Natural killer cell (primary cell): ENCODE results near the gene RAB3D. TPM values are rescaled to one million over a fixed set of nuclear protein-coding genes. Genes with fewer than 3 reads are reported as not detected.

Source experiments
- ATAC-seq, 3 donors: fragments of 150-1000 bp in 2 of 3; fragments of 200-7000 bp in 1 of 3; cut with Tn5 transposase; 1 replicate in 1 of 3; 2 replicates in 2 of 3; pipeline ENCODE4 v1.10.0; 2021; ENCODE audit warnings: mild to moderate bottlenecking in 2 of 3, moderate library complexity in 2 of 3
- DNase-seq, 2 donors: peaks; one replicate each; pipeline versions ENCODE4 v3.0.0 to v3.0.0-alpha.2; 2013 to 2021; ENCODE audit warnings: mixed read lengths in 1 of 2
- H3K27ac ChIP-seq: one replicate; pipeline ENCODE4 v1.5.1; 2013; ENCODE audit warnings: mild to moderate bottlenecking, low read length
- H3K27me3 ChIP-seq: one replicate; pipeline ENCODE4 v1.6.1; 2013; ENCODE audit warnings: low read length; ENCODE audit not compliant: control insufficient read depth, insufficient read depth
- H3K36me3 ChIP-seq: one replicate; pipeline ENCODE4 v1.6.1; 2013; ENCODE audit warnings: low read length; ENCODE audit not compliant: control insufficient read depth, insufficient read depth
- H3K4me1 ChIP-seq: one replicate; pipeline ENCODE4 v1.6.1; 2013; ENCODE audit warnings: low read length; ENCODE audit not compliant: control insufficient read depth, insufficient read depth
- H3K4me3 ChIP-seq: one replicate; pipeline ENCODE4 v1.5.1; 2013; ENCODE audit warnings: low read length
- H3K9me3 ChIP-seq: one replicate; pipeline ENCODE4 v1.6.1; 2013; ENCODE audit warnings: low read length; ENCODE audit not compliant: control insufficient read depth, insufficient read depth
- H3K27ac Mint-ChIP-seq, 2 donors: one replicate each; pipeline ENCODE4 v1.8.0; 2022; ENCODE audit warnings: mild to moderate bottlenecking in 2 of 2, mixed read lengths in 2 of 2, moderate library complexity in 1 of 2
- H3K27me3 Mint-ChIP-seq, 2 donors: one replicate each; pipeline ENCODE4 v1.8.0; 2022; ENCODE audit warnings: low read depth in 2 of 2, mixed read lengths in 2 of 2
- H3K36me3 Mint-ChIP-seq: one replicate; pipeline ENCODE4 v1.8.0; 2022; ENCODE audit warnings: mixed read lengths
- H3K4me1 Mint-ChIP-seq, 2 donors: one replicate each; pipeline ENCODE4 v1.8.0; 2022; ENCODE audit warnings: mixed read lengths in 2 of 2
- H3K4me3 Mint-ChIP-seq: one replicate; pipeline ENCODE4 v1.8.0; 2022; ENCODE audit warnings: mild to moderate bottlenecking, moderate library complexity, mixed read lengths
- H3K9me3 Mint-ChIP-seq, 2 donors: one replicate each; pipeline ENCODE4 v1.8.0; 2022; ENCODE audit warnings: mixed read lengths in 2 of 2
- WGBS: methylation state at CpG from one replicate; pipeline ENCODE4 v1.1.7; 2013; ENCODE audit warnings: missing lambda C conversion rate; ENCODE audit not compliant: insufficient coverage; 5-methylcytosine and 5-hydroxymethylcytosine counted together
- intact Hi-C: fragments of 100-400 bp; cut with micrococcal nuclease; formaldehyde crosslinking; loops from one replicate; pipeline ENCODE4 v1.14.2; 2022
- total RNA-seq, 4 donors: library from RNA; stranded (reverse); fragments of 120-200 nt in 1 of 4; gene quantifications; one replicate each; pipeline versions ENCODE4 v1.2.3 to v1.2.4, GENCODE V29; 2013 to 2022
- TF ChIP-seq, protein P1 (sequence below): fragments of 200-600 bp; IDR thresholded peaks from one replicate; pipeline ENCODE4 v1.8.0; 2022; ENCODE audit warnings: antibody characterized with exemption

Gene RAB3D
- total RNA-seq, 3 donors from 2014 or later (not counting 1 experiment from before 2014, with no cell fraction given), result 14.3 to 20.0 (median 15.7) TPM

DNA sequence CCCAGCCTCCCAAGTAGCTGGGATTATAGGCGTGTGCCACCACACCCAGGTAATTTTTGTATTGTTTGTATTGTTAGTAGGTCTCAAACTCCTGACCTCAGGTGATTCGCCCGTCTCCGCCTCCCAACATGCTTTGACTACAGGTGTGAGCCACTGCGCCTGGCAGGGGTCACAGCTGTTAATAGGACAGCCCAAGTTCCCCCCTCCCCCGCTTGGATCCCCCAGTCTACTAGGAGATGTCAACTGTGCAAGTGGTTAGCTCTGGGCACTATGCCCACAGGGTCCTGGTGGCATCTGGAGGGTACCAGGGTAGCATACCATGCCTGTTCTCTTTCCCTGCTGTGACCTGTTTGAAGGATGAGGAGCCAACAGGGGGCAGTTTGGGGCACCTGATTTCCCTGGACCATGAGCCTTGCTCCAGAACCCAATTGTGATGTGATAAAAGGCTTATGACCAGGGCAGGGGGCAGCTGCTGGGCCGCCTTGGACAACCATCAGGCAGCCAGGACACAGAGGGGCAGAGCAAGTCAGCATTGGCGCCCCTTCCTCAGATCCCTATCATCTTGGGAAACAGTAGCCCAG lies 43.7 kb downstream of the RAB3D start, which contains the start of gene TSPAN16:
TSS of gene TSPAN16 (plus strand) at position 496 of the 581 bp plus-strand sequence. CDS start 138 bp downstream, outside the sequence.
- H3K4me1 ChIP-seq, result peaks cover 10% of the 10 kb centered on the region
- peaks cover 8 to 12% of the 10 kb centered on the region in 2 donors for H3K27me3 Mint-ChIP-seq
- no peaks in the 10 kb centered on the region for H3K27me3 ChIP-seq
- no peak within 1 kb of the TSS for H3K4me3 ChIP-seq
- peaks cover 0 to 10% of the 10 kb centered on the region in 2 donors for H3K4me1 Mint-ChIP-seq
- no peak for ATAC-seq
- no peaks in the 10 kb centered on the region for H3K9me3 Mint-ChIP-seq
- H3K36me3 Mint-ChIP-seq, result no peaks in the 10 kb centered on the region
- no peaks in the 10 kb centered on the region for H3K9me3 ChIP-seq
- no peak within 1 kb of the TSS for H3K27ac ChIP-seq
- no peak within 1 kb of the TSS for H3K27ac Mint-ChIP-seq
- no peak for DNase-seq
- intact Hi-C loops, result no loop called here
- WGBS, result 86% methylated on average over 8 of the region's 8 CpGs
- TF ChIP-seq, protein P1, sequence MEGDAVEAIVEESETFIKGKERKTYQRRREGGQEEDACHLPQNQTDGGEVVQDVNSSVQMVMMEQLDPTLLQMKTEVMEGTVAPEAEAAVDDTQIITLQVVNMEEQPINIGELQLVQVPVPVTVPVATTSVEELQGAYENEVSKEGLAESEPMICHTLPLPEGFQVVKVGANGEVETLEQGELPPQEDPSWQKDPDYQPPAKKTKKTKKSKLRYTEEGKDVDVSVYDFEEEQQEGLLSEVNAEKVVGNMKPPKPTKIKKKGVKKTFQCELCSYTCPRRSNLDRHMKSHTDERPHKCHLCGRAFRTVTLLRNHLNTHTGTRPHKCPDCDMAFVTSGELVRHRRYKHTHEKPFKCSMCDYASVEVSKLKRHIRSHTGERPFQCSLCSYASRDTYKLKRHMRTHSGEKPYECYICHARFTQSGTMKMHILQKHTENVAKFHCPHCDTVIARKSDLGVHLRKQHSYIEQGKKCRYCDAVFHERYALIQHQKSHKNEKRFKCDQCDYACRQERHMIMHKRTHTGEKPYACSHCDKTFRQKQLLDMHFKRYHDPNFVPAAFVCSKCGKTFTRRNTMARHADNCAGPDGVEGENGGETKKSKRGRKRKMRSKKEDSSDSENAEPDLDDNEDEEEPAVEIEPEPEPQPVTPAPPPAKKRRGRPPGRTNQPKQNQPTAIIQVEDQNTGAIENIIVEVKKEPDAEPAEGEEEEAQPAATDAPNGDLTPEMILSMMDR, result no peak
- H3K36me3 ChIP-seq, result no peaks in the 10 kb centered on the region
- no peak within 1 kb of the TSS for H3K4me3 Mint-ChIP-seq

DNA sequence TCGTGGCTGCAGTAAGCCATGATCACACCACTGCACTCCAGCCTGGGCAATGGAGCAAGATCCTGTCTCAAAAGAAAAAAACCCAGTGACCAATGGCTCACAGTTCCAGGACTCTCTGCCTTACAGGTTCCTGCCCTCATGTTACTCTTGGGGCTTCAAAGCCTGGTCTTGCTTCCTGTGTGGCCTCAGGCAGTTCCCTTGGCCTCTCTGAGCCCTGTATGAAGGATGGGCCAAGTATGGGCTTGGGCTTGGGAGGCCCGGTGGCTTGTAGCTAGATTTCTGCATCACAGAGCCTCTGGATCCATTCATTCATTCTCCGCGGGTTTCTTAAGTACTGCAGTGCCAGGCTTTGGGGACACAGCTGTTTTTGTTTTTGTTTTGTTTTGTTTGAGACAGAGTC lies 44.3 kb downstream of the RAB3D start:
- Histone ChIP-seq H3K27me3 (no peaks in the 10 kb centered on the region), H3K4me3 (no peak overlapping the region), H3K9me3 (no peaks in the 10 kb centered on the region), H3K36me3 (no peaks in the 10 kb centered on the region), H3K27ac (no peak overlapping the region), H3K4me1 (peaks cover 10% of the 10 kb centered on the region)
- ATAC-seq (no peak), DNase-seq (no peak)
- intact Hi-C loops, result no loop called here
- WGBS, result 91% methylated on average over 4 of the region's 4 CpGs
- Mint-ChIP-seq H3K9me3 (no peaks in the 10 kb centered on the region), H3K4me3 (no peak overlapping the region), H3K4me1 (peaks cover 0 to 10% of the 10 kb centered on the region in 2 donors), H3K27me3 (peaks cover 5 to 8% of the 10 kb centered on the region in 2 donors), H3K27ac (no peak overlapping the region), H3K36me3 (no peaks in the 10 kb centered on the region)
- TF ChIP-seq, protein P1, result no peak

- Mint-ChIP-seq H3K36me3 (no peaks in the 10 kb centered on the region), H3K27ac (no peak overlapping the region), H3K9me3 (no peaks in the 10 kb centered on the region), H3K4me1 (peaks cover 0 to 10% of the 10 kb centered on the region in 2 donors), H3K27me3 (peaks cover 8 to 11% of the 10 kb centered on the region in 2 donors), H3K4me3 (no peak overlapping the region)
- WGBS, result 7% methylated on average over 41 of the region's 41 CpGs
- Histone ChIP-seq H3K4me1 (peaks cover 10% of the 10 kb centered on the region), H3K36me3 (no peaks in the 10 kb centered on the region), H3K9me3 (no peaks in the 10 kb centered on the region), H3K4me3 (no peak overlapping the region), H3K27me3 (no peaks in the 10 kb centered on the region), H3K27ac (no peak overlapping the region)
- DNase-seq, result peak; percentile 77 to 81
- TF ChIP-seq, protein P1, result peak; percentile 90
- intact Hi-C loops, result loop anchor here (1.0 to 5.0 kb wide), 4 partner anchors 88 to 294 kb away; no protein-coding TSS in a partner anchor
- ATAC-seq, result peak; percentile 94 to 100 (median 99)
Observed at GRCh38 chr19:11293433-11294389, 45.7 kb downstream of the RAB3D start.
